Caco-2 (cell line): ENCODE results near the gene ACOT7. TPM values are rescaled to one million over a fixed set of nuclear protein-coding genes. Genes with fewer than 3 reads are reported as not detected.
A peak's percentile ranks its signal among the peaks of the same experiment; 100 is the strongest.

Experiments
- BruUV-seq: library from RNA; stranded (reverse); fragments of 400-500 nt; replicated peaks from 2 replicates; lab custom pipeline; 2021; lab: Mats Ljungman, UMichigan
- CTCF ChIA-PET: fragments of 300-600 bp; sonication (Branson Sonifier 250); formaldehyde crosslinking; loops from one replicate; lab custom pipeline; 2022; ENCODE audit warnings: antibody characterized with exemption; lab: Charles Lee
- POLR2A ChIA-PET: fragments of 300-600 bp; sonication (Branson Sonifier 250); formaldehyde crosslinking; loops from one replicate; lab custom pipeline; 2022; ENCODE audit warnings: antibody characterized with exemption; lab: Charles Lee
- DNase-seq, 2 experiments: peaks; one replicate each; pipeline versions ENCODE4 v3.0.0 to v3.0.0-alpha.2; 2020 to 2022
- H3K27me3 ChIP-seq: replicated peaks from 2 replicates; pipeline ENCODE4 v1.6.0; 2011; ENCODE audit warnings: low read length; ENCODE audit not compliant: control insufficient read depth, insufficient read depth
- H3K36me3 ChIP-seq: 2 replicates; pipeline ENCODE4 v1.5.1; 2011; ENCODE audit warnings: low read length; ENCODE audit not compliant: control insufficient read depth, insufficient read depth
- H3K4me1 ChIP-seq: fragments of 250-450 bp; sonication (Bioruptor Pico); 2 replicates; pipeline ENCODE4 v1.5.1; 2020; ENCODE audit warnings: mild to moderate bottlenecking
- H3K4me3 ChIP-seq: 2 replicates; pipeline ENCODE4 v1.5.1; 2011; ENCODE audit warnings: low read depth, mild to moderate bottlenecking, control low read depth, low read length
- H3K9me3 ChIP-seq: fragments of 250-450 bp; sonication (Bioruptor Pico); 2 replicates; pipeline ENCODE4 v1.5.1; 2020; ENCODE audit warnings: mild to moderate bottlenecking, moderate library complexity
- H3K27ac Mint-ChIP-seq: one replicate; pipeline ENCODE4 v1.8.0; 2022; ENCODE audit warnings: mixed read lengths; ENCODE audit not compliant: unreplicated experiment
- H3K27me3 Mint-ChIP-seq: one replicate; pipeline ENCODE4 v1.8.0; 2022; ENCODE audit warnings: mixed read lengths; ENCODE audit not compliant: insufficient read depth, unreplicated experiment
- H3K36me3 Mint-ChIP-seq: one replicate; pipeline ENCODE4 v1.8.0; 2022; ENCODE audit warnings: mild to moderate bottlenecking, mixed read lengths; ENCODE audit not compliant: insufficient read depth, unreplicated experiment
- H3K4me1 Mint-ChIP-seq: one replicate; pipeline ENCODE4 v1.8.0; 2022; ENCODE audit warnings: low read depth, mixed read lengths; ENCODE audit not compliant: unreplicated experiment
- H3K4me3 Mint-ChIP-seq: one replicate; pipeline ENCODE4 v1.8.0; 2022; ENCODE audit warnings: mild to moderate bottlenecking, moderate library complexity, mixed read lengths; ENCODE audit not compliant: unreplicated experiment
- H3K9me3 Mint-ChIP-seq: one replicate; pipeline ENCODE4 v1.8.0; 2022; ENCODE audit warnings: mixed read lengths; ENCODE audit not compliant: unreplicated experiment
- intact Hi-C: fragments of 100-400 bp; cut with micrococcal nuclease; formaldehyde crosslinking; loops from one replicate; pipeline ENCODE4 v1.10.0; 2022; ENCODE audit not compliant: unreplicated experiment
- total RNA-seq: library from RNA; stranded (reverse); gene quantifications from 2 replicates; pipeline ENCODE4 v1.2.3, GENCODE V29; 2022
- TF ChIP-seq, protein P1 (sequence below), 2 experiments: fragments of 200-600 bp in 1 of 2; IDR thresholded peaks; 1 replicate in 1 of 2; 2 replicates in 1 of 2; pipeline versions ENCODE4 v1.5.1 to v1.8.0; 2011 to 2022; ENCODE audit warnings: antibody characterized with exemption in 1 of 2, control low read depth in 1 of 2, inconsistent platforms in 1 of 2, low read depth in 1 of 2, low read length in 1 of 2, mild to moderate bottlenecking in 1 of 2, moderate library complexity in 1 of 2; ENCODE audit not compliant: insufficient read depth in 1 of 2, severe bottlenecking in 1 of 2, unreplicated experiment in 1 of 2

ACOT7 gene
- total RNA-seq, 1 experiment from 2014 or later = 221 TPM

DNA sequence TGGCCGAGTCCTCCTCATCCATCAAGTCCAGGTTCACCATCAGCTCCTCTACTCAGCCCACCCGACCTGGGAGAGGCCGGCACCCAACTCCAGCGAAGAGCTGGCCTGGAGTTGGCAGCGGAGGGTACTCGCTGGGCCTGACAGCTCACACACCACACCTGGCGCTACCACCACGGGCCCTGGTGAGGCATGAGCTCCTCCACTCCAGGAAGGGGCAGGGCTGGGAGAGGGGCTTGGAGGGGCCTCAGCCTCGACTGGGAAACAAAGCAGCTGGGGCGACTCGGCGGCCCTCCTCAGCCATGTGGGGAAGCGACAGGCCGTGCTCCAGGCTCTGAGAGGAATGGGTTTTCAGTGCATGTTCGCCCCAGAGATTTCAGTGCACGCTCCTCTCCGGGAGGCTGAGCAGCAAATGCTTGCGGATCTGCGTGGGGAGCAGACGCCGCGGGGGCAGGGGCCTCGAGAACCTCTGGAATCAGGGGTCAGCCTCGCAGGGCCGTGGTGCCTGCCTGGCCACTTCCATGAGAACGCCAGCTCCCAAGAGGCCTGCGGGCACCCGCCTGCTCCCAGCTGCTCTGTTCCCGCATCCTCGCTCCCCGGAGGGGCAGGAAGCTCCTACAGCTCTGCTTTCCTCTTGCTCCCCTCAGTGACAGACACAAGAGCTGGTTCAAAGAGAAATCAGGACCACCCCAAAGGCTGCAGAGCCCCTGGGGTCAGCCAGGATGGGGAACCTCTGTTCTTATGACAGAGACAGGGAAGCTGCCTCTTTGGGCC lies 113.8 kb downstream of the ACOT7 start:
- Mint-ChIP-seq H3K4me3 (no peak overlapping the region), H3K4me1 (no peaks in the 10 kb centered on the region), H3K36me3 (peaks cover 17% of the 10 kb centered on the region), H3K9me3 (no peaks in the 10 kb centered on the region), H3K27me3 (no peaks in the 10 kb centered on the region), H3K27ac (no peak overlapping the region)
- no peak for DNase-seq
- H3K4me3 ChIP-seq = no peak overlapping the region
- H3K36me3 ChIP-seq = no peaks in the 10 kb centered on the region; the same call in 1 of the 2 replicates
- H3K27me3 ChIP-seq = no peaks in the 10 kb centered on the region
- intact Hi-C loops = no loop called here
- H3K4me1 ChIP-seq = no peaks in the 10 kb centered on the region
- ChIA-PET POLR2A (no interaction called here), CTCF (no interaction called here)
- TF ChIP-seq, protein P1, sequence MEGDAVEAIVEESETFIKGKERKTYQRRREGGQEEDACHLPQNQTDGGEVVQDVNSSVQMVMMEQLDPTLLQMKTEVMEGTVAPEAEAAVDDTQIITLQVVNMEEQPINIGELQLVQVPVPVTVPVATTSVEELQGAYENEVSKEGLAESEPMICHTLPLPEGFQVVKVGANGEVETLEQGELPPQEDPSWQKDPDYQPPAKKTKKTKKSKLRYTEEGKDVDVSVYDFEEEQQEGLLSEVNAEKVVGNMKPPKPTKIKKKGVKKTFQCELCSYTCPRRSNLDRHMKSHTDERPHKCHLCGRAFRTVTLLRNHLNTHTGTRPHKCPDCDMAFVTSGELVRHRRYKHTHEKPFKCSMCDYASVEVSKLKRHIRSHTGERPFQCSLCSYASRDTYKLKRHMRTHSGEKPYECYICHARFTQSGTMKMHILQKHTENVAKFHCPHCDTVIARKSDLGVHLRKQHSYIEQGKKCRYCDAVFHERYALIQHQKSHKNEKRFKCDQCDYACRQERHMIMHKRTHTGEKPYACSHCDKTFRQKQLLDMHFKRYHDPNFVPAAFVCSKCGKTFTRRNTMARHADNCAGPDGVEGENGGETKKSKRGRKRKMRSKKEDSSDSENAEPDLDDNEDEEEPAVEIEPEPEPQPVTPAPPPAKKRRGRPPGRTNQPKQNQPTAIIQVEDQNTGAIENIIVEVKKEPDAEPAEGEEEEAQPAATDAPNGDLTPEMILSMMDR (IDR thresholded peaks at IDR 0.05; ENCODE audit: insufficient read depth in 1 of 2, low read depth in 1 of 2, low read length in 1 of 2, severe bottlenecking in 1 of 2, unreplicated experiment in 1 of 2) = no peak
- BruUV-seq = no TSS peak
- no peaks in the 10 kb centered on the region for H3K9me3 ChIP-seq

DNA sequence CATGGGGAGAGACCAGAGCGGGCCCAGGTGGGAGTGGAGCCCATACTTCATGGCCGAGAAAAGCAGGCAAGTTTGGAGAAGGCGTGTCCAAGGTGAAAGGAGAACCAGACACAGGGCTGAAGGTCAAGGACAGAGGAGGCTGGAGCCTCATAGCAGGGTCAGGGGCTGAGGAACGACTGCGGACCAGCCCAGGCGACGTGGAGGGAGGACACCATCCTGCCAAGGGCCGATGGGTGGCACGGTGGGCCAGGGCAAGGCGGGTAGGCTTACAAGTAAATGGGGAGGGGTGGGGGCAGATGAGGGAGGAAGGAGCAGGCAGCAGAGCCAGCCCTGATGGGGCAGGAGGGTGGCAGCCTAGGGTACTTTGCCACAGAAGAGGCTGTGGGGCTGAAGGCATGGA lies 114.5 kb downstream of the ACOT7 start:
- Histone ChIP-seq H3K27me3 (no peaks in the 10 kb centered on the region), H3K9me3 (no peaks in the 10 kb centered on the region), H3K4me3 (no peak overlapping the region), H3K36me3 (no peaks in the 10 kb centered on the region; the same call in 1 of the 2 replicates), H3K4me1 (no peaks in the 10 kb centered on the region)
- H3K36me3 Mint-ChIP-seq = peaks cover 17% of the 10 kb centered on the region
- no peaks in the 10 kb centered on the region for H3K9me3 Mint-ChIP-seq
- peak overlapping the region; percentile 58 for H3K27ac Mint-ChIP-seq
- intact Hi-C loops = no loop called here
- no peaks in the 10 kb centered on the region for H3K4me1 Mint-ChIP-seq
- no peak overlapping the region for H3K4me3 Mint-ChIP-seq
- TF ChIP-seq, protein P1 (IDR thresholded peaks at IDR 0.05; ENCODE audit: insufficient read depth in 1 of 2, low read depth in 1 of 2, low read length in 1 of 2, severe bottlenecking in 1 of 2, unreplicated experiment in 1 of 2) = no peak
- BruUV-seq = no TSS peak
- POLR2A ChIA-PET = no interaction called here
- DNase-seq = no peak
- CTCF ChIA-PET = no interaction called here
- no peaks in the 10 kb centered on the region for H3K27me3 Mint-ChIP-seq

DNA sequence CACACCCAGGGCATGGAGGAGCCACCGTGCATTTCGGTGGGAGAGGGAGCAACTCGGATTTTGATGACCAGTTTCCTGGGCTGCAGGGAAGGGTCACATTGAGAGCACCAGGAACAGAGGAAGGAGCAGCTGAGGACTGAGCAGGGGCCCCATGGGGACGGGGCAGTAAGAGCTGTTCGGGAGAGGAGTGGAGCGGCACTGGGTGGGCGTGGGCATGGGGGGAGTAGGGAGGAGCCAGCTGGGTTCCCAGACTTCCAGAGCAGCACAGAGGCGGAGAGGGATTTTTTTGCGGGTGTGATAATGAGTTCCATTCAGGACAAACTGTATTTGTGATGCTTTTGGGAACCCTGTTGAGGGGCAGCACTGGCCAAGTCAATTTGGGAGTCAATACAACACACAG lies 115.3 kb downstream of the ACOT7 start:
- H3K9me3 Mint-ChIP-seq = no peaks in the 10 kb centered on the region
- POLR2A ChIA-PET = interaction anchor here (0.5 kb wide), 1 partner anchor 265 kb away, joined by 3 read pairs; no protein-coding TSS in a partner anchor
- H3K27me3 Mint-ChIP-seq = no peaks in the 10 kb centered on the region
- TF ChIP-seq, protein P1 (IDR thresholded peaks at IDR 0.05; ENCODE audit: insufficient read depth in 1 of 2, low read depth in 1 of 2, low read length in 1 of 2, severe bottlenecking in 1 of 2, unreplicated experiment in 1 of 2) = no peak
- no TSS peak for BruUV-seq
- H3K4me1 Mint-ChIP-seq = no peaks in the 10 kb centered on the region
- DNase-seq = no peak
- CTCF ChIA-PET = no interaction called here
- H3K36me3 Mint-ChIP-seq = peaks cover 17% of the 10 kb centered on the region
- H3K9me3 ChIP-seq = no peaks in the 10 kb centered on the region
- H3K27ac Mint-ChIP-seq = peak overlapping the region; percentile 58
- no peaks in the 10 kb centered on the region for H3K4me1 ChIP-seq
- intact Hi-C loops = no loop called here
- H3K4me3 Mint-ChIP-seq = no peak overlapping the region
- no peaks in the 10 kb centered on the region for H3K27me3 ChIP-seq
- H3K4me3 ChIP-seq = no peak overlapping the region
- no peaks in the 10 kb centered on the region; the same call in 1 of the 2 replicates for H3K36me3 ChIP-seq
